HepG2 (cell line): ENCODE data around the gene ZNF175. TPM values are rescaled to one million over a fixed set of nuclear protein-coding genes. Genes with fewer than 3 reads are reported as not detected.

Source experiments
- CEBPZ ChIP-seq: IDR thresholded peaks from 2 replicates; pipeline ENCODE4 v1.6.1; 2012; ENCODE audit warnings: low read length, improper control_type of control experiment
- CHCHD3 ChIP-seq: sonication (generic); formaldehyde crosslinking; IDR thresholded peaks from 2 replicates; pipeline ENCODE4 v1.8.0; 2022; ENCODE audit warnings: mild to moderate bottlenecking, missing genetic modification reagents, moderate library complexity
- DR1 ChIP-seq: sonication (generic); formaldehyde crosslinking; IDR thresholded peaks from 2 replicates; pipeline ENCODE4 v1.8.0; 2021; ENCODE audit warnings: mild to moderate bottlenecking, missing genetic modification reagents, inconsistent platforms
- FOSL1 ChIP-seq: sonication (generic); formaldehyde crosslinking; IDR thresholded peaks from 2 replicates; pipeline ENCODE4 v1.9.0; 2021; ENCODE audit warnings: missing genetic modification reagents, borderline replicate concordance
- FOXC1 ChIP-seq: sonication (generic); formaldehyde crosslinking; IDR thresholded peaks from 2 replicates; pipeline ENCODE4 v1.8.0; 2022; ENCODE audit warnings: mild to moderate bottlenecking, missing genetic modification reagents, borderline replicate concordance
- HDAC1 ChIP-seq: sonication (generic); formaldehyde crosslinking; IDR thresholded peaks from 2 replicates; pipeline ENCODE4 v1.5.1; 2020; ENCODE audit warnings: mild to moderate bottlenecking, missing genetic modification reagents
- HMG20B ChIP-seq: conservative IDR thresholded peaks from 2 replicates; pipeline ENCODE4 v1.6.1; 2016; ENCODE audit warnings: missing genetic modification reagents, missing compliant biosample characterization
- HNRNPH1 ChIP-seq: fragments of 200-400 bp; formaldehyde crosslinking; optimal IDR thresholded peaks from 2 replicates; pipeline ENCODE3; 2017; ENCODE audit warnings: mild to moderate bottlenecking, low read depth, low read length
- IKZF4 ChIP-seq: sonication (generic); formaldehyde crosslinking; IDR thresholded peaks from 2 replicates; pipeline ENCODE4 v1.5.1; 2020; ENCODE audit warnings: borderline replicate concordance, mild to moderate bottlenecking, low read depth, missing genetic modification reagents; ENCODE audit errors: not compliant biosample characterization
- RORA ChIP-seq: sonication (generic); formaldehyde crosslinking; IDR thresholded peaks from 2 replicates; pipeline ENCODE4 v1.5.0; 2020; ENCODE audit warnings: mild to moderate bottlenecking, missing genetic modification reagents, moderate library complexity
- SNRNP70 ChIP-seq: fragments of 200-400 bp; formaldehyde crosslinking; IDR thresholded peaks from 2 replicates; pipeline ENCODE4 v1.6.1; 2017; ENCODE audit warnings: mild to moderate bottlenecking, low read depth, low read length, moderate library complexity
- TERF1 ChIP-seq: sonication (generic); formaldehyde crosslinking; IDR thresholded peaks from 2 replicates; pipeline ENCODE4 v1.8.0; 2022; ENCODE audit warnings: mild to moderate bottlenecking, missing genetic modification reagents, moderate library complexity
- ZFP82 ChIP-seq: sonication (generic); formaldehyde crosslinking; IDR thresholded peaks from 2 replicates; pipeline ENCODE4 v1.5.1; 2020; ENCODE audit warnings: mild to moderate bottlenecking, missing genetic modification reagents, borderline replicate concordance
- ZMYM2 ChIP-seq: sonication (generic); formaldehyde crosslinking; IDR thresholded peaks from 2 replicates; pipeline ENCODE4 v1.8.0; 2022; ENCODE audit warnings: mild to moderate bottlenecking, missing genetic modification reagents
- ZNF121 ChIP-seq: sonication (generic); formaldehyde crosslinking; IDR thresholded peaks from 2 replicates; pipeline ENCODE4 v1.5.0; 2020; ENCODE audit warnings: mild to moderate bottlenecking, missing genetic modification reagents
- ZNF274 ChIP-seq: sonication (generic); formaldehyde crosslinking; IDR thresholded peaks from 2 replicates; pipeline ENCODE4 v1.5.1; 2020; ENCODE audit warnings: mild to moderate bottlenecking, missing genetic modification reagents
- ZNF292 ChIP-seq: sonication (generic); formaldehyde crosslinking; IDR thresholded peaks from 2 replicates; pipeline ENCODE4 v1.8.1; 2022; ENCODE audit warnings: mild to moderate bottlenecking, low read depth, missing genetic modification reagents, borderline replicate concordance
- ZNF354B ChIP-seq: sonication (generic); formaldehyde crosslinking; IDR thresholded peaks from 2 replicates; pipeline ENCODE4 v1.8.0; 2022; ENCODE audit warnings: mild to moderate bottlenecking, missing genetic modification reagents
- ZNF670 ChIP-seq: sonication (generic); formaldehyde crosslinking; IDR thresholded peaks from 2 replicates; pipeline ENCODE4 v1.8.0; 2022; ENCODE audit warnings: mild to moderate bottlenecking, missing genetic modification reagents, borderline replicate concordance
- ZNF678 ChIP-seq: sonication (generic); formaldehyde crosslinking; IDR thresholded peaks from 2 replicates; pipeline ENCODE4 v1.4.0; 2020; ENCODE audit warnings: mild to moderate bottlenecking, missing genetic modification reagents
- ZNF776 ChIP-seq: sonication (generic); formaldehyde crosslinking; IDR thresholded peaks from 2 replicates; pipeline ENCODE4 v1.4.0; 2020; ENCODE audit warnings: mild to moderate bottlenecking, missing genetic modification reagents
- ZSCAN21 ChIP-seq: sonication (generic); formaldehyde crosslinking; IDR thresholded peaks from 2 replicates; pipeline ENCODE4 v1.8.0; 2022; ENCODE audit warnings: mild to moderate bottlenecking, missing genetic modification reagents, moderate library complexity, borderline replicate concordance
- polyA plus RNA-seq, 8 experiments: library from polyadenylated mRNA; depleted of rRNA in 3 of 8; stranded (reverse) in 7 of 8; unstranded in 1 of 8; fragments of >200 nt; fragmentation: Illumina TruSeq in 4 of 8; extraction: Trizol in 4 of 8; gene quantifications; 2 replicates each; pipeline versions ENCODE4 v1.2.1 to v1.2.3, GENCODE V29; 2011 to 2016; ENCODE audit warnings: low read depth in 4 of 8, missing spikeins in 1 of 8, mixed read lengths in 1 of 8; ENCODE audit not compliant: insufficient read depth in 1 of 8
- total RNA-seq, 5 experiments: library from RNA; depleted of rRNA; stranded (reverse); fragments of >200 nt; fragmentation: Illumina TruSeq; extraction: Trizol; gene quantifications; 2 replicates each; pipeline ENCODE4 v1.2.3, GENCODE V29; 2016; ENCODE audit warnings: low read depth in 1 of 5
- TF ChIP-seq, protein P1 (sequence below): sonication (generic); formaldehyde crosslinking; IDR thresholded peaks from 2 replicates; pipeline ENCODE4 v1.4.0; 2020; ENCODE audit warnings: mild to moderate bottlenecking, missing genetic modification reagents
- TF ChIP-seq, protein P2 (sequence below): sonication (generic); formaldehyde crosslinking; IDR thresholded peaks from 2 replicates; pipeline ENCODE4 v1.8.0; 2022; ENCODE audit warnings: missing genetic modification reagents, mild to moderate bottlenecking, inconsistent platforms, borderline replicate concordance

ZNF175 gene
- total and polyA plus RNA-seq, 2 of the 13 experiments (the other 11 are each of a cell fraction or from before 2014, with no cell fraction given) = 1.2 to 1.5 TPM

DNA sequence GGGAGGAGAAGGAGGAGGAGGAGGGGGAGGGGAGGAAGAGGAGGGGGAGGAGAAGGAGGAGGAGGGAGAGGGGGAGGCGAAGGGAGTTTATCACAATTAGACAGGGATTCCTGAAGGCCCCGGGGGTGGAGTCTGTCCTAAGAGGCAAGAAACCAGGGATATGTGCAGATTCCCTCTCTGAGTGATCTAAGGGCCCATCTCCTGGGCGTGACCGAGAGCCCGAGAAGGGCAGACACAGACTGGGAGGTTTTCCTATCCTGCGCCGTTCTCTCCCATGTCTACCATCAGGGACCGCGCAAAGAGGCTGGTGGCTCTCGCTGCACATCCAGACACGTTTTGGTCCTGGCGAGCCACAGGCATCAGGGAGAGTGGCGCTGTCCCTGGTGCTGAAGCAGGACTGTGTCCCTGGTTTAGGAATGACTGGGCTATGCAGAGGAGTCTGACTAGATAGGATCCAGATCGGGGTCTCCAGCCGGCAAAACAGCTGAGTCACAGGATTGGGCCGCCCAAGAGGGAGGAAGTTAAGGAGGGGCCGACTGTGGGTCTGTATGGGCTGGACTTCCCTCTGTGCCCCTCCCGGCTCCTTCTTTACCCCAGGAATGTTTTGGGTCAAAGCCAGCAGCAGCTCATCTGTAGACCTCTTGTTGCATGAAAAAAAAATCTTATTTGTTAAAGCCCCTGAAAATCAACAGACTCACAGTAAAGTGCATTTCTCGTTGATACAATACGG lies 17.9 kb upstream of the ZNF175 start (continued):
- TF ChIP-seq CEBPZ (no peak), ZMYM2 (no peak), ZNF121 (CRISPR knock-in tag) (no peak), ZNF776 (CRISPR knock-in tag) (no peak), RORA (CRISPR knock-in tag) (no peak), DR1 (CRISPR knock-in tag) (no peak), SNRNP70 (no peak), IKZF4 (CRISPR knock-in tag) (peak; percentile 86), ZFP82 (CRISPR knock-in tag) (no peak), ZSCAN21 (peak; percentile 61; the same call in 1 of the 2 replicates), HNRNPH1 (no peak), ZNF678 (CRISPR knock-in tag) (no peak), FOSL1 (CRISPR knock-in tag) (peak; percentile 52; the same call in 1 of the 2 replicates), ZNF354B (CRISPR knock-in tag) (no peak), TERF1 (CRISPR knock-in tag) (no peak), HMG20B (CRISPR knock-in tag) (peak; percentile 45; the same call in 1 of the 2 replicates), HDAC1 (CRISPR knock-in tag) (no peak), ZNF670 (no peak), ZNF274 (no peak), FOXC1 (CRISPR knock-in tag) (no peak), ZNF292 (CRISPR knock-in tag) (no peak), CHCHD3 (CRISPR knock-in tag) (0 out of 2 replicates have a peak, but pooled peaks have one; percentile 56)
- TF ChIP-seq, protein P1, sequence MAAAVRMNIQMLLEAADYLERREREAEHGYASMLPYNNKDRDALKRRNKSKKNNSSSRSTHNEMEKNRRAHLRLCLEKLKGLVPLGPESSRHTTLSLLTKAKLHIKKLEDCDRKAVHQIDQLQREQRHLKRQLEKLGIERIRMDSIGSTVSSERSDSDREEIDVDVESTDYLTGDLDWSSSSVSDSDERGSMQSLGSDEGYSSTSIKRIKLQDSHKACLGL (CRISPR knock-in tag) = no peak
- TF ChIP-seq, protein P2, sequence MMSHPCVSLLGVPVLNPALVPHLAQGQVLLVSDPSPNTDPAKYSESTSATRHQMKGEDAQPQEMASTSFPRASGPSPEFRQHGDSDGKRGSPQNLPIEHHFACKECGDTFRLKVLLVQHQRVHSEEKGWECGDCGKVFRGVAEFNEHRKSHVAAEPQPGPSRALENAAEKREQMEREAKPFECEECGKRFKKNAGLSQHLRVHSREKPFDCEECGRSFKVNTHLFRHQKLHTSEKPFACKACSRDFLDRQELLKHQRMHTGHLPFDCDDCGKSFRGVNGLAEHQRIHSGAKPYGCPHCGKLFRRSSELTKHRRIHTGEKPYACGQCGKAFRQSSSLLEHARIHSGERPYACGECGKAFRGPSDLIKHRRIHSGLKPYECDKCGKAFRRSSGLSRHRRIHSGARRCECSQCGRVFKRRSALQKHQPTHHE = no peak
